H9 (cell line): ENCODE data around the gene POLR3C. TPM values are rescaled to one million over a fixed set of nuclear protein-coding genes. Genes with fewer than 3 reads are reported as not detected.

Experiments used
- DNase-seq: peaks from one replicate; pipeline ENCODE4 v3.0.0-alpha.2; 2017
- H2AFZ ChIP-seq: one replicate; pipeline ENCODE4 v1.6.1; 2013; ENCODE audit warnings: mild to moderate bottlenecking, low read length, control low read depth, moderate library complexity
- H2AK5ac ChIP-seq: 2 replicates; pipeline ENCODE4 v1.6.1; 2013; ENCODE audit warnings: low read length, control low read depth, mixed read lengths; ENCODE audit not compliant: insufficient read length
- H2BK120ac ChIP-seq: one replicate; pipeline ENCODE4 v1.6.1; 2013; ENCODE audit warnings: low read depth, mild to moderate bottlenecking, low read length, control low read depth, inconsistent platforms; ENCODE audit not compliant: poor library complexity, severe bottlenecking
- H2BK12ac ChIP-seq: 2 replicates; pipeline ENCODE4 v1.6.1; 2013; ENCODE audit warnings: low read length, control low read depth, mixed read lengths, low read depth; ENCODE audit not compliant: insufficient read length
- H2BK15ac ChIP-seq: 2 replicates; pipeline ENCODE4 v1.6.1; 2013; ENCODE audit warnings: low read depth, low read length, control low read depth
- H2BK20ac ChIP-seq: one replicate; pipeline ENCODE4 v1.6.1; 2013; ENCODE audit warnings: low read depth, mild to moderate bottlenecking, low read length, control low read depth, inconsistent platforms; ENCODE audit not compliant: poor library complexity, severe bottlenecking
- H2BK5ac ChIP-seq: 2 replicates; pipeline ENCODE4 v1.6.1; 2013; ENCODE audit warnings: low read length, control low read depth, mixed read lengths; ENCODE audit not compliant: insufficient read length
- H3K14ac ChIP-seq: 2 replicates; pipeline ENCODE4 v1.6.1; 2013; ENCODE audit warnings: low read length, control low read depth; ENCODE audit not compliant: insufficient read depth
- H3K18ac ChIP-seq: 2 replicates; pipeline ENCODE4 v1.6.1; 2013; ENCODE audit warnings: low read depth, mild to moderate bottlenecking, mixed read lengths, low read length, control low read depth; ENCODE audit not compliant: insufficient read length
- H3K23ac ChIP-seq: 2 replicates; pipeline ENCODE4 v1.6.1; 2013; ENCODE audit warnings: low read length, control low read depth, mixed read lengths, low read depth; ENCODE audit not compliant: insufficient read length
- H3K23me2 ChIP-seq: 2 replicates; pipeline ENCODE4 v1.6.1; 2013; ENCODE audit warnings: low read depth, mild to moderate bottlenecking, mixed read lengths, low read length, control low read depth; ENCODE audit not compliant: insufficient read length, poor library complexity, severe bottlenecking
- H3K27ac ChIP-seq: 2 replicates; pipeline ENCODE4 v1.5.1; 2013; ENCODE audit warnings: low read length, control low read depth, mixed read lengths, low read depth; ENCODE audit not compliant: insufficient read length
- H3K27me3 ChIP-seq: 2 replicates; pipeline ENCODE4 v1.6.1; 2013; ENCODE audit warnings: low read length, control low read depth, inconsistent platforms; ENCODE audit not compliant: insufficient read depth
- H3K4ac ChIP-seq: 2 replicates; pipeline ENCODE4 v1.6.1; 2013; ENCODE audit warnings: low read depth, mild to moderate bottlenecking, control low read depth, inconsistent platforms, low read length, moderate library complexity
- H3K4me1 ChIP-seq: 2 replicates; pipeline ENCODE4 v1.6.1; 2013; ENCODE audit warnings: low read length, control low read depth, inconsistent platforms; ENCODE audit not compliant: insufficient read depth
- H3K4me2 ChIP-seq: 2 replicates; pipeline ENCODE4 v1.6.1; 2013; ENCODE audit warnings: low read length, control low read depth, mixed read lengths; ENCODE audit not compliant: insufficient read length, insufficient read depth
- H3K56ac ChIP-seq: 2 replicates; pipeline ENCODE4 v1.6.1; 2013; ENCODE audit warnings: low read depth, mild to moderate bottlenecking, mixed read lengths, low read length, control low read depth; ENCODE audit not compliant: insufficient read length
- H3K79me1 ChIP-seq: 2 replicates; pipeline ENCODE4 v1.6.1; 2013; ENCODE audit warnings: low read depth, mild to moderate bottlenecking, moderate library complexity, low read length, control low read depth, inconsistent platforms; ENCODE audit not compliant: insufficient read depth, poor library complexity, severe bottlenecking
- H3K79me2 ChIP-seq: 2 replicates; pipeline ENCODE4 v1.6.1; 2013; ENCODE audit warnings: low read length, control low read depth, inconsistent platforms; ENCODE audit not compliant: insufficient read depth
- H3K9ac ChIP-seq: 2 replicates; pipeline ENCODE4 v1.6.1; 2013; ENCODE audit warnings: low read length, control low read depth, mixed read lengths; ENCODE audit not compliant: insufficient read length; ENCODE audit errors: extremely low read depth
- H3K9me3 ChIP-seq: one replicate; pipeline ENCODE4 v1.6.1; 2013; ENCODE audit warnings: low read depth, low read length, inconsistent platforms; ENCODE audit not compliant: control insufficient read depth
- H3T11ph ChIP-seq: one replicate; pipeline ENCODE4 v1.6.1; 2013; ENCODE audit warnings: mild to moderate bottlenecking, low read length, control low read depth, inconsistent platforms
- H4K20me1 ChIP-seq: one replicate; pipeline ENCODE4 v1.6.1; 2013; ENCODE audit not compliant: control insufficient read depth, insufficient read length, insufficient read depth
- H4K5ac ChIP-seq: 2 replicates; pipeline ENCODE4 v1.6.1; 2013; ENCODE audit warnings: low read depth, mild to moderate bottlenecking, mixed read lengths, low read length, control low read depth; ENCODE audit not compliant: insufficient read length
- H4K8ac ChIP-seq: replicated peaks from 2 replicates; pipeline ENCODE4 v1.6.1; 2013; ENCODE audit warnings: low read length, control low read depth, mixed read lengths, low read depth; ENCODE audit not compliant: insufficient read length
- H4K91ac ChIP-seq: 2 replicates; pipeline ENCODE4 v1.6.1; 2013; ENCODE audit warnings: low read depth, mild to moderate bottlenecking, moderate library complexity, mixed read lengths, low read length, control low read depth; ENCODE audit not compliant: insufficient read length
- H3K27ac Mint-ChIP-seq, 3 experiments: 2 replicates in 2 of 3; 3 replicates in 1 of 3; pipeline ENCODE4 v1.8.0; 2020 to 2021; ENCODE audit warnings: mixed read lengths in 3 of 3, mild to moderate bottlenecking in 1 of 3, moderate library complexity in 1 of 3
- H3K27me3 Mint-ChIP-seq: 2 replicates; pipeline ENCODE4 v1.8.0; 2021; ENCODE audit warnings: low read depth, mild to moderate bottlenecking, moderate library complexity, mixed read lengths
- H3K36me3 Mint-ChIP-seq, 3 experiments: 2 replicates in 2 of 3; 3 replicates in 1 of 3; pipeline ENCODE4 v1.8.0; 2020 to 2021; ENCODE audit warnings: low read depth in 3 of 3, mixed read lengths in 3 of 3; ENCODE audit not compliant: insufficient read depth in 1 of 3
- H3K4me1 Mint-ChIP-seq, 2 experiments: 2 replicates each; pipeline ENCODE4 v1.8.0; 2020; ENCODE audit warnings: mixed read lengths in 2 of 2
- H3K4me3 Mint-ChIP-seq, 2 experiments: 2 replicates in 1 of 2; 3 replicates in 1 of 2; pipeline ENCODE4 v1.8.0; 2020 to 2021; ENCODE audit warnings: mild to moderate bottlenecking in 2 of 2, mixed read lengths in 2 of 2, moderate library complexity in 1 of 2
- H3K9me3 Mint-ChIP-seq, 2 experiments: 2 replicates in 1 of 2; 3 replicates in 1 of 2; pipeline ENCODE4 v1.8.0; 2020; ENCODE audit warnings: mild to moderate bottlenecking in 2 of 2, mixed read lengths in 2 of 2, moderate library complexity in 1 of 2
- WGBS: extraction: QIAGEN DNeasy Blood & Tissue Kit; methylation state at CpG from one replicate; pipeline ENCODE4 v1.1.7; 2013; ENCODE audit warnings: missing lambda C conversion rate, low lambda C conversion rate, mixed read lengths; ENCODE audit not compliant: insufficient read length; ENCODE audit errors: extremely low coverage; 5-methylcytosine and 5-hydroxymethylcytosine counted together
- microRNA-seq: library from miRNA; unstranded; fragments of <30 nt; microRNA quantifications from one replicate; pipeline ENCODE4, GENCODE V29; 2020; ENCODE audit warnings: borderline microRNAs expressed
- total RNA-seq: library from RNA; stranded (reverse); gene quantifications from 2 replicates; pipeline ENCODE4 v1.2.1, GENCODE V29; 2021
- TF ChIP-seq, protein P1 (sequence below): fragments of 200-600 bp; sonication (generic); conservative IDR thresholded peaks from 3 replicates; pipeline ENCODE4 v1.8.0; 2021; ENCODE audit warnings: antibody characterized with exemption, mild to moderate bottlenecking

POLR3C gene
- total RNA-seq, 1 experiment from 2014 or later = 37.2 TPM

DNA sequence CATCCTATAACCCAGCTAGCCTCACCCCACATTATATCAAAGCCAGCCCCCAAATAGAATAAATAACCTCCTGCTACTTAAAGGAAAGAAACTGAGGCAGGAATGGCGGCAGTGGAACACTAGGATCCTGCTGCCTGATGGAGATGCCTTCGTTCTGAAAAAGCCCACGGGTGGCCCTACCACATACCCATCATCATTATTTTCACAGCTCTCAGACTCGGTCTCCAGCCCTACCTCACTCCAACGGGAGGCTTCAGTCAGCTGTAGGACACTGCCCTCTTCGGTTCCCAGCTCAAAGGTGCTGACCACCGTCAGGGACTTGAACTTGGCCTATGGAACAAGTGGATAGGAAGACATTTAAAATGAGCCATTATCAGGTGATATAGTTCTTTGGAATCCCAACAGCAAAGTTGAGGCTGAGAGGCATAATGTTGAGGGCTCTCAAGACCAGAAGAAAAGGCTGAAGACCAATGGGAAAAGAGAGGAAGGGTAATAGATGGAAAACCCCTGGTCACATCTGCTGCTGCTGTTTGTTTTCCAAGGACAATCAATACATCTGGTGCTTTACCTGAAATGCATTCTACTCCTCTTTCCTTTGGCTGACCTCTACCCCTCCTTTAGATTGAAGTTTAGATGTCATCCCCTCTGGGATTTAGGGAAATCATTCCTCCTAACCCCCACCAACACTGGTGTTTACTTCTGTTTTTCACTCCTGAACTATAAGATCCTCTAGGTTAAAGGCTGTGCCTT, 69.5 kb downstream of the POLR3C start:
- peaks cover 20% of the 10 kb centered on the region for H3K27me3 Mint-ChIP-seq
- no peak for DNase-seq
- H3K4me1 Mint-ChIP-seq = peaks cover 4 to 9% of the 10 kb centered on the region in 2 experiments

More for the DNA sequence above, 69.5 kb downstream of the POLR3C start:
- no peak overlapping the region for H3K18ac ChIP-seq
- no peaks in the 10 kb centered on the region for H3K27me3 ChIP-seq
- no peak overlapping the region for H2BK5ac ChIP-seq
- no peaks in the 10 kb centered on the region for H3K4me1 ChIP-seq
- H3K79me2 ChIP-seq = no peaks in the 10 kb centered on the region
- no peaks in the 10 kb centered on the region for H3K79me1 ChIP-seq
- Mint-ChIP-seq H3K9me3 (no peaks in the 10 kb centered on the region), H3K4me3 (no peak overlapping the region), H3K27ac (no peak overlapping the region), H3K36me3 (no peaks in the 10 kb centered on the region)
- H3K27ac ChIP-seq = no peak overlapping the region
- H3K4me2 ChIP-seq = no peak overlapping the region
- H3K23ac ChIP-seq = no peak overlapping the region
- no peak overlapping the region for H2AK5ac ChIP-seq
- no peak overlapping the region for H2AFZ ChIP-seq
- H3T11ph ChIP-seq = no peak overlapping the region
- no peak overlapping the region for H4K8ac ChIP-seq
- H2BK12ac ChIP-seq = no peak overlapping the region
- H3K4ac ChIP-seq = no peak overlapping the region
- H2BK20ac ChIP-seq = no peak overlapping the region
- H4K5ac ChIP-seq = no peak overlapping the region
- no peak overlapping the region for H2BK120ac ChIP-seq
- no peak overlapping the region for H4K91ac ChIP-seq
- no peak overlapping the region for H3K9ac ChIP-seq
- H3K9me3 ChIP-seq = no peaks in the 10 kb centered on the region
- no CpG with 5 or more reads among the region's 7 CpGs for WGBS
- H3K56ac ChIP-seq = no peak overlapping the region
- no peaks in the 10 kb centered on the region for H4K20me1 ChIP-seq
- peaks cover 4% of the 10 kb centered on the region for H3K23me2 ChIP-seq
- no peak overlapping the region for H3K14ac ChIP-seq
- no peak overlapping the region; the same call in 1 of the 2 replicates for H2BK15ac ChIP-seq
- TF ChIP-seq, protein P1, sequence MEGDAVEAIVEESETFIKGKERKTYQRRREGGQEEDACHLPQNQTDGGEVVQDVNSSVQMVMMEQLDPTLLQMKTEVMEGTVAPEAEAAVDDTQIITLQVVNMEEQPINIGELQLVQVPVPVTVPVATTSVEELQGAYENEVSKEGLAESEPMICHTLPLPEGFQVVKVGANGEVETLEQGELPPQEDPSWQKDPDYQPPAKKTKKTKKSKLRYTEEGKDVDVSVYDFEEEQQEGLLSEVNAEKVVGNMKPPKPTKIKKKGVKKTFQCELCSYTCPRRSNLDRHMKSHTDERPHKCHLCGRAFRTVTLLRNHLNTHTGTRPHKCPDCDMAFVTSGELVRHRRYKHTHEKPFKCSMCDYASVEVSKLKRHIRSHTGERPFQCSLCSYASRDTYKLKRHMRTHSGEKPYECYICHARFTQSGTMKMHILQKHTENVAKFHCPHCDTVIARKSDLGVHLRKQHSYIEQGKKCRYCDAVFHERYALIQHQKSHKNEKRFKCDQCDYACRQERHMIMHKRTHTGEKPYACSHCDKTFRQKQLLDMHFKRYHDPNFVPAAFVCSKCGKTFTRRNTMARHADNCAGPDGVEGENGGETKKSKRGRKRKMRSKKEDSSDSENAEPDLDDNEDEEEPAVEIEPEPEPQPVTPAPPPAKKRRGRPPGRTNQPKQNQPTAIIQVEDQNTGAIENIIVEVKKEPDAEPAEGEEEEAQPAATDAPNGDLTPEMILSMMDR = no peak

Small RNA genes within 50 kb of the gene (microRNA-seq; reads per million reads assigned to microRNA genes)
- not detected for gene MIR6736

Other genes starting within 250 kb of the POLR3C start
- gene GPR89A, start 216.2 kb upstream of the POLR3C start, total RNA-seq = 25.1 and 30.1 TPM in 2 replicates
- not detected in 2 replicates for gene PDZK1, start 116.8 kb upstream of the POLR3C start, total RNA-seq
- gene CD160, start 104.7 kb upstream of the POLR3C start, total RNA-seq = not detected in 2 replicates
- 10.8 and 11.0 TPM in 2 replicates for gene RNF115, start 105 bp upstream of the POLR3C start, total RNA-seq
- gene NUDT17, start 21.4 kb downstream of the POLR3C start, total RNA-seq = 3.0 and 4.0 TPM in 2 replicates
- 33.9 TPM in 2 replicates for gene PIAS3, start 34.9 kb downstream of the POLR3C start, total RNA-seq
- gene ANKRD35, start 61.7 kb downstream of the POLR3C start, total RNA-seq = 0.18 and 0.28 TPM in 2 replicates
- gene ITGA10, start 85.8 kb downstream of the POLR3C start, total RNA-seq = 0.04 and 0.09 TPM in 2 replicates
- gene PEX11B, start 94.5 kb downstream of the POLR3C start, total RNA-seq = 11.2 and 13.7 TPM in 2 replicates
- gene RBM8A, start 103.3 kb downstream of the POLR3C start, total RNA-seq = 298 and 306 TPM in 2 replicates
- gene LIX1L, start 133.8 kb downstream of the POLR3C start, total RNA-seq = 5.9 TPM in 2 replicates
- 0.20 and 0.39 TPM in 2 replicates for gene ANKRD34A, start 140.4 kb downstream of the POLR3C start, total RNA-seq
- gene POLR3GL, start 140.5 kb downstream of the POLR3C start, total RNA-seq = 6.0 and 7.9 TPM in 2 replicates
- 20.8 and 23.2 TPM in 2 replicates for gene TXNIP, start 172.4 kb downstream of the POLR3C start, total RNA-seq
- gene HJV, start 197.5 kb downstream of the POLR3C start, total RNA-seq = not detected in 2 replicates